RWPE1 (cell line): ENCODE measurements around the gene BRCA2.

Experiments used
- CTCF ChIA-PET: fragments of 350-600 bp; sonication (Branson Sonifier 250); formaldehyde crosslinking; extraction: SDS; loops from one replicate; lab custom pipeline; 2021; lab: Yijun Ruan, JAX
- POLR2A ChIA-PET: fragments of 400-600 bp; formaldehyde crosslinking; extraction: SDS; loops from one replicate; lab custom pipeline; 2020; ENCODE audit warnings: antibody characterized with exemption; ENCODE audit not compliant: low non-redundant PET; lab: Yijun Ruan, JAX
- DNase-seq: peaks from one replicate; pipeline ENCODE4 v3.0.0; 2012; ENCODE audit warnings: low spot score
- H3K27ac ChIP-seq: fragments of 450-650 bp; 2 replicates; pipeline ENCODE4 v1.5.1; 2017
- CTCF ChIP-seq: fragments of 450-650 bp; conservative IDR thresholded peaks from 2 replicates; pipeline ENCODE4 v1.5.1; 2017; ENCODE audit warnings: low read depth, mild to moderate bottlenecking

The BRCA2 gene

GRCh38 chr13:32297206-32297605 is 18.1 kb upstream of the BRCA2 start:
- no peak for TF ChIP-seq CTCF
- ChIA-PET POLR2A (no interaction called here), CTCF (no interaction called here)
- DNase-seq = no peak
- H3K27ac ChIP-seq = no peak overlapping the region

GRCh38 chr13:32298695-32299094 is 16.6 kb upstream of the BRCA2 start:
- TF ChIP-seq CTCF = no peak
- CTCF ChIA-PET = interaction anchor here (0.6 kb wide), 1 partner anchor 273 kb away, joined by 4 read pairs; no protein-coding TSS in a partner anchor

GRCh38 chr13:32299893-32300292 is 15.4 kb upstream of the BRCA2 start:
- no peak overlapping the region for H3K27ac ChIP-seq
- ChIA-PET CTCF (interaction anchor here (0.6 kb wide), 1 partner anchor 370 kb away, joined by 3 read pairs; no protein-coding TSS in a partner anchor), POLR2A (no interaction called here)
- no peak for TF ChIP-seq CTCF
- DNase-seq = no peak

More at GRCh38 chr13:32298695-32299094, 16.6 kb upstream of the BRCA2 start:
- no peak overlapping the region for H3K27ac ChIP-seq
- no peak for DNase-seq
- POLR2A ChIA-PET = no interaction called here

GRCh38 chr13:32300406-32300805 is 14.9 kb upstream of the BRCA2 start:
- no peak for DNase-seq
- CTCF ChIA-PET = interaction anchor here (0.6 to 0.8 kb wide), 2 partner anchors 51 to 371 kb away, joined by 3 to 5 read pairs; no protein-coding TSS in a partner anchor
- no peak for TF ChIP-seq CTCF
- no peak overlapping the region for H3K27ac ChIP-seq
- POLR2A ChIA-PET = no interaction called here

- no peak overlapping the region for H3K27ac ChIP-seq
- no peak for DNase-seq
- ChIA-PET POLR2A (no interaction called here), CTCF (interaction anchor here (0.6 to 0.8 kb wide), 2 partner anchors 50 to 378 kb away, joined by 3 to 5 read pairs; no protein-coding TSS in a partner anchor)
- TF ChIP-seq CTCF = no peak
Observed at GRCh38 chr13:32300920-32301319, 14.4 kb upstream of the BRCA2 start.

GRCh38 chr13:32302461-32302860 is 12.8 kb upstream of the BRCA2 start:
- CTCF ChIA-PET = interaction anchor here (0.6 kb wide), 2 partner anchors 158 to 300 kb away, joined by 3 to 5 read pairs; no protein-coding TSS in a partner anchor
- no peak overlapping the region for H3K27ac ChIP-seq
- no peak for TF ChIP-seq CTCF
- no peak for DNase-seq
- POLR2A ChIA-PET = no interaction called here
